ENCODE measurements around the gene P2RY14.

Gene P2RY14

DNA sequence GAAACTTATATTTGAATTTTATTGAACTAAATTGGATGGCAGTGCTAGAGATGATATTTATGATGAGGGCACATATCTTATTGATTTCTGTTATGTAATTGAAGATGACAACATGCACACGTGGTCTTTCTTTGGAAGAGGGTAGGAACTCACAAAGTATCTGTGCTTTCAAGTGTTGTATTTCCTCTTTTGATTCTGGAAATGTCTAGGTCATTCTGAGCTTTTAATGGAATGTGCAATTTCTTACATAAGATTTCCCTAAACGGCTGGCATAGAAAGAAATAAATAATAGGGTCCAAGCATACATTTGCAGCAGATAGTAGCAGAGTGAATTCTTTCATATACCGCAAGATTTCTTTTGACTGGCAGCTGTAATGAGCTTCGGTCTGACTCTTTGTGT is 65.2 kb downstream of the P2RY14 start:
- no peak for DNase-seq

DNA sequence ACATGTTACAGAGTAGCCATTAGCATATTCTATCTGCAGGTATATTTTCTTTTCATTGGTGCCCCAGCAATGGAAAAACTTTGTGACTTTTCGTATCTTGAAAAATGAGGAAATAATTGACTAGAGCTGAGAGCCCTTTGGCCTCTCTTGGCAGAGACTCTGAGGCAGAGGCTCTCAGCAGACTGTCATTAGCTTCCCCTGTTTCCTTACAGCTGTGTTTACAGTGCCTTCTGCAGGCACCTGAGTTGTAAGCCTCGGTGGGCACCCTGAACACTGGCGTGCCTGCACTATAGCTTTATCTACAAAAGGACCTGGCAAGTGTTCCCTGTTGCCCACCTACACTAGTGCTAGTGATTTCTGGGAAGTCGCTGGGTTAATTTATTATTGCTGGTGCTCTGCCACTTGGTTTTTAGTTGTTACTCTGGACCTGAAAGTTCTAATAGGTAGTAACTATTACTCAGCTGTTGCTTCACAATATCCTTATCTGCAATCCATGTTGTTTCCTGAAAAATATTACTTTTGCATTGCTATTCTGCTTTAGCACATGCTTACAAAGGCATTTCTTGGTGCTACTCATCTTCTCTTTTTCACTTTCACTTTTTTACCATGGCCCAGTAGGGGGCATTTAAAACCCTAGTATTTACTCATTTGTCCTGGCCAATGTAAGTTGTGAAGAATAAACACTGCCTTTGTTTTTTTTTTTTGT is 67.5 kb downstream of the P2RY14 start:
- DNase-seq = no peak

DNA sequence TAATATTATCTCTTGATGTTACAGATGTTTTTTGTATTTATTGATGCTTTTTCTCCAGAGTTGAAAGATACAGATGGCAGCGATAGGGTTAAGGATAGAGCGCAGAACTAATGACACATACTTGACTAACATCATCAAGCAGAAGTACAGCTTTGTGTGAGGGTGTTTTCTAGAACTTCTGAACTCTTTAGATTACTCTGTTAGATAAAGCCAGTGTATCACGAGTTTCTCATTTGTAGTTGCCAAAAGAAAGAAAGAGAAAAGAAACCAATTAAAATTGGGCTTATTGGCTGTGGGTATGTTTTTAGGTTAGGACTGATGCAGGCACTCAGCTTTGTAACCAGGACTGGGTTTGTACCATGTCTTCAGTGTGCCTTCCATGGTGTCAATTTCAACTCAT is 68.7 kb downstream of the P2RY14 start:
- DNase-seq = no peak

DNA sequence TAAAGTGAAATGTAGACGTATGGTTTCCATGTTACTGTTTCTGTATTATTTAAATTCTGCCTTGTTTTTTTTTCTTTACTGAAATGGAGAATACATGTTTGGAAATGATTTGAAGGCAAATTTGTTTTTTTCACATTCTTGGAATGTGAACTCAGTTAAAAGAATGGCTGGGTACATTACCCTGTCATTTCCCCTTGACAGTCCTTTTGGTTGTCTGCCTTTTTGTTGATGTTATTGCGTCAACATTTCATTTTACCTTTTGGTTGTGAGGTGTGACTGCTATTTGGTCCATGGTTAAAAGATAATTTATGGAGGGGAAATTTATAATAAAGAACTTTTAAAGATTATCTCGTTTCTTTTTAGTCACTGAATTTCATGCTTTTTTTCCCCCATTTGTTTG is 72.1 kb downstream of the P2RY14 start:
- DNase-seq = no peak

DNA sequence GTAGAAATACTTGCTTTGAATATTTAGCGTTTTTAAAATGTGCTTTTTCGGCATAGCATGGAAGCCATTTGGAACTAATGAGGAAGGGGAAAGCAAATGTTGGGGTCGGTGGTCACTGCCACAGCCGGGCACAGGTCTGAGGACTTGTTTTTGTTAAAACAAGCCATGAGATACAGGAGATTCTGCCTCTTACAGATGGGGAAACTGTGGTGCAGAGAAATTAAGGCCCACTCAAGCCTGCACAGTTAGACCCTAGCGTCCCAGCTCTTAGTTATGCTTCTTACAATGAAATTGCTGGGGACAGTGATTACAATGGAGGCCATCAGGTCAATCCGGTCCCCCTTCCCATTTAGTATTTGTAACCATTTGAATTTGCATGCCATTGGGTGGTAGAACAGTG is 72.9 kb downstream of the P2RY14 start:
- DNase-seq = no peak

DNA sequence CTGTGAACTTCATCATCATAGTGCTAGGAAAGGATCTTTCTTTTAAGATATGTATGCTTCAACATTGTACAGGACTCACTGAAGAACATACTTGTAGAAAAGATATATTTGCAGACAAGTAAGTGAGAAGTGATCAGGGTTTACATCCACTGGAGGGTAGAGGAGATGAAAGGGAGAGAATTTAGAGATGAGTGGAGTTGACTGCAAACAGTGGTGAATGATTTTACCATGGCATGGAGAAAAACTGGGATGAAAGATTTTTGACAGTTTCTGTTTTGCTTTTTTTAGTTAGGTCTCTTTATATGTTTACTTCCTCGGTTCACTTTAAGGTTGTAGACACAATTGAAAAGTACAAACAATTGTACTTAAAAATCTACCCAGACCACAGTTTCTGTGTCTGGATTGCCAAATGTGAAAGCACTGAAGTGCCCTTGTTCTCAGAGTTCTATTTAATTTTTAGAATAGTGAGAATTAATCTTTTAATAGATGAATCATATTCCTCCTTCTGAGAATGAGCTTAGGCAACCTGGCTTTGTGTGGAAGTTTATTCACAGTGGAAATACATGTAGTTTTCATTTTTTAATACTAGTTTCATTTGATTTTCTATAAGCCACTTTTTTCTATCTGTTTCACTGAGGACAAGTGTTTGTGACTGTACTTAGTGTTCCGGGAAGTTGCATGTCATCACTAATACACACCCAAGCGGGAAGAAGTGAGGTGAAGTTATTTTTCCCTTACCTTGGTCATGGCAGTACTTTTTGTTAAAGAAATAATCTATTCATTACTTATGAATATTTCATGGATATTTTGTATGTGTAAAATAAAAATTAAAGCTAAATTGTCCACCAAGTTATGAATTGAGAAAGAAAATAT is 73.6 kb downstream of the P2RY14 start:
- no peak for DNase-seq

DNA sequence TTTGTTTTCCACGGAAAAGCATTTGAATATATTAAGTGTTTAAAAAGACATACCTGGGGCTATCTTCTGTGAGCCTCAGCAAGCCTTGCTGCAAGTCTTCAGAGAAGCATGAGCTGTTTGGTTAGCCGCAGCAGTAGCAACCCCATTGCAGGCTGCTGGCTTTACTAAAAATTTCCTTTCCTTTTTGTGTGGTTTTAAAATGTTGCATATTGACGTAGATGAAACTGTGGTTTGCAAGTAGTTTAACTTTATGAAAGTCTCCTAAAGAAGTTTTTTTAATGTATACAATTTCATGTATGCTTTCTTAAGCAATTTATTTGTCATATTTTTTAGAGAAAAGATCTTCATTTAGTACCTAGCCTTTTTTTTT is 75.3 kb downstream of the P2RY14 start, which contains the start of gene GPR171:
Gene GPR171 (minus strand): TSS at position 166 of the 370 bp plus-strand sequence. CDS start 3,830 bp downstream, outside the sequence.
- DNase-seq = no peak

DNA sequence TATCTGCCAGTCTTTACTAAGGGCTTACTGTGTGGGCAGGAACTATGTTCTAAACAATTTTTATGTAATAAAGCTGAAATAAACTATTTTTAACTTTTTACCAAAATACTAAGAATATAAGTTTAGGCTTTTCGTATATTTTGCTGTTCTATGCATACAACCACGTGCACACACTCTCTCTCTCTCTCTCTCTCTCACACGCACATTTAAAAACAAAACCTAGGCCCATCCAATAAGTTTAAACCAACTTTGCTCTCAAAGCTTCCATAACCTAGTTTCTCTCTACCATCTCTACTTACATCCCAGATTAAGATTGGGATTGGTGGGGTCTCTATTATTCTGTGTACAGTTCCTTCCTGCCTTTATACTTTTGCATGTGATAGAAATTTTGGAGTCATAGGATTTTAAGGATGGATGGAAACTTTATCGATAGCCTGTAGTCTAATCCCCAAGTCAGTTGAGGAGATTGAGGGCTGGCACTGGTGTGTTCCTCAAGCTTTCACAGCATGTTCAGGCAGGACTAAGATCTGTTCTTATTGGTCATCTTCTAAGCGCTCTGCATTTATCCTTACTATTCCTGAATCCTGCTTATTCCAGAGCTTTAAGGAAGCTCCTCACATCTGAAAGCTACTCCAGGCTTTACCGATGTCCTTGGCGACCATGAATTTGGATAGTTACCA is 77.2 kb downstream of the P2RY14 start:
- DNase-seq = no peak

DNA sequence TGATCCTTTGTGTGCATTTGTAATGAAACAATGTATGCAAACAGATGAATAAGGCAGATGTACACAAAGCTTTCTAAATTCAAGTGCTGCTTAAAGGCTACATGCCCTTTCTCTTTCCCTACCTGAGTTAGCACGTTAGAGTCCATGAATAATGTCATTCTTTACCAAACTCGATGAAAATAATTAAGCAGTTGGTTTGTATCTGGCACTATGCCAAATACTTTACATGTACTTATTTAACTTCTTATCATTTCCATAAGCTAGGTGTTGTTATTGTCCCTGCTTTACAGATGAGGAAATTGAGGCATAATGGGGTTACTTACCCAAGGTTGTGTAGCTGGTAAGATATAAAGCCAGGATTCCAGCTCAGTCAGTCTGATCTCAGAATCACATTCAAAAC is 77.8 kb downstream of the P2RY14 start:
- no peak for DNase-seq

DNA sequence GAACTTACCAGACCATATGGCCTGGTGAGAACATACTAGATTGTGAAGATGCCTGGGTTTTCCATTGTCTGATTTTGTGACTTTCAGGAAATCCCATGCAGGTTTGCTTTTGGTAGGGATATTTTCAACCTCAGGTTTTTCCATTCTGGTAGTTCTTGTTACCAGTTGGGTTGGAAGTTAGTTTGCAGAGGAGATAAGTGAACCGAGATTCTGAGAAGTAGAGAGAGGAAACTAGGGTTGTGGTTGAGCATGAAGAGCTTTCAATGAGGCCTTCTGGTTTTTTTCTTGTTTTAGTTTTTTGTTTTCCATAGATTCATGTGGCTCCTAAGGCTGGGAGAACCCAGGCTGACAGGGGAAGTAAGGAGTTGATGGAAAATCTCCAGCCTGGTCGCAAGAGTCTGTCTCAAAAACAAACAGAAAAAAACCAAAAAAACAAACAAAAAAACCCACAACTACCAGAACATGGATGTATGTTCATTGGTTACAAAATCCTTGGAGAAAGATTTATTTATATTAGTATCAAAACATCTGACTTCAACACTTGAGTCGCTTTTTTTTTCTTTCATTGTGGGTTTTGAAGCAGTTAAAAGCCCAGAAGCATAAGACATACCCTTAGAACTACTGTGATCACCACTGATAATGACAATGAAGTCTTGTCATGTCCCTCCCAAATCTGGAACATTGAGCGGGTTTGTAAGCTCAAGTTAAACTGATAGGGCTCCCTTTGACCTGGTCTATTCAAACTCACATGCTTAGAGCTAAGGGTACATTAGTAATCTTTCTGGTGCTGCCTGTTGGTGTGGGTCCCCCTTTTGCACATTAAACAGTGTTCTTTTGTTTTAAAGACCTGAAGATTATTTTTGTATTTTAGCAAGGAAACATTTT is 78.5 kb downstream of the P2RY14 start:
- DNase-seq = no peak

DNA sequence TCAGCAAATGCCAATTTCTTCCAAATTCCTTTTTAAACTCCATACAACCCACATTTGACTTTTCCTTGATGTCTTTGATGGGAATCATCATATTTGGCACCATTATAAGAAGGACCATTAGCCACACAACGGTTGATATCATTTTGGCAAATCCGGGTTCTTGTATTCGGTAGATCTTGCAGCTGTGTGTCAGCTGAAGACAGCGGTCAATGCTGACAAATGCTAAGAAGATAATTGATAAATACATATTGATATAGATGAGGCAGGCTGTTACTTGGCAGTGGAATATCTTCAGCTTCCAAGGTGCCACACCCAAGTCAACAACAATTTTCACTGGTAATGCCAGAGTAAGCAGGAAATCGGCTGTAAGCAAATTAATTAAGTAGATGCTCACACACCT is 79.5 kb downstream of the P2RY14 start:
- DNase-seq = no peak

DNA sequence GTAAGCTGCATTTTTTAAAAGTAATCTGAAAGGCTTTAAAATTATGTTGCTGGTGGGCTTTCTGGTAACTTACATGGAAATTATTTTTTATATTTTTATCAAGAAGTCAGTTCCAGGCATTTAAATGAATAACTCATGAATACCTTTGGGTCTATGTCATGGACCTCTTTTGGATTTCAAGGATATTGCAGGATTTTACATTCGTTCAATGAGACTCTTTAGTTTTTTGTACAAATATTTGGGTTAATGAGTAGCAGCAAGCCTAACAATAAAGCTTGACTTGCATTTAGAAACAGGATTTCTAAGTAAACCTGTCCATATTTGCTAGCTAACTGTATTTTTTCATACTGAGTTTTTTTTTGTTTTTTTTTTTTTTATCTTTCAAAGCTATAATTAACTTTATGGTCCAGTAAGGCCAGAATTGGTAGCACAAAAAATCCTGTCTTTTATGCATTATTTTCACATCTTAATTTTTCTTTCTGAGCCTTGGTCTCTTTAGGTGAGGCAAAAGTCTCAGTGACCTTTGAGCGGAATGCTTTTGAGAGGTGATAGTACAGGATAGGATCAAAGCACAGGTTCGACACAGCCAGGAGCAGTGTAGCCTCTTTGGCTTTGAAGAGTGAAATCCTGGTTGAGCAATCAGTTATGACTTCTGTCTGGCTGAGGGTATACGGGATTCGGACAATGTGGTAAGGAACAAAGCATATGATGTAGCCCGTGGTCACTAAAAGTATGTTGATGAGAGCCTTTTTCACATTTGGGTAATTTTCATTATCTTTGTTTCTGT is 80.2 kb downstream of the P2RY14 start:
- DNase-seq = no peak

DNA sequence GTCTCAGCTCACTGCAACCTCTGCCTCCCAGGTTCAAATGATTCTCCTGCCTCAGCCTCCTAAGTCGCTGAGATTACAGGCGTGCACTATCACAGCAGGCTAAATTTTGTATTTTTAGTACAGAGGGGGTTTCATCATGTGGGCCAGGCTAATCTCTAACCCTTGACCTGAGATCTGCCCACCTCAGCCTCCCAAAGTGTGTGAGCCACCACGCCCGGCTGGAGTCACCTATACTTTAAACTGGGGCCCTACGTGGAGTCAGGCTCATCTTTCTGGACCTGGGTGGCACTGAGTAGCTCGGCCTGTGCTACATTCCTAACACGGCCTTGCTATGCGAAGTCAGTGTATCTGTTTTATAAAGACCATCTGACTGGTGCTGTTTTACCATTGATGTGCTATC is 81.1 kb downstream of the P2RY14 start:
- no peak for DNase-seq

DNA sequence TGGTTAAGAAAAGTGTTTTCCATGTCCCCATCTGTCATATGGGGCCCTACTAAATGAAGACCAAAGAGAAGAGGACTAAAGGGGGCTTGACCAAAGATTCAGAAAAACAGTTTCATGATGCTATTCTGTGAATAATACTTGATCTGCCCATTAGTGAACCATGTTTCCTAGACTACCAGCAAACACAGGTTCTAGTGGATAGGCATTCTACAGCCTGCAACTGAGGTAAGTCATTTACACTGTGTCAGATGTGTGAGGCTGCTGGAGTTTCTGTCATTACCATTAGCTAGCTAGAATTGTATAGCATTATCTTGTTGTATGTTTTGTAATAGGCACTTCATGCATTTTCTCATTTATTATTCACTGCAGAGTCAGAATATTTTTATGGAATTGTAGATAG is 81.9 kb downstream of the P2RY14 start:
- no peak for DNase-seq

DNA sequence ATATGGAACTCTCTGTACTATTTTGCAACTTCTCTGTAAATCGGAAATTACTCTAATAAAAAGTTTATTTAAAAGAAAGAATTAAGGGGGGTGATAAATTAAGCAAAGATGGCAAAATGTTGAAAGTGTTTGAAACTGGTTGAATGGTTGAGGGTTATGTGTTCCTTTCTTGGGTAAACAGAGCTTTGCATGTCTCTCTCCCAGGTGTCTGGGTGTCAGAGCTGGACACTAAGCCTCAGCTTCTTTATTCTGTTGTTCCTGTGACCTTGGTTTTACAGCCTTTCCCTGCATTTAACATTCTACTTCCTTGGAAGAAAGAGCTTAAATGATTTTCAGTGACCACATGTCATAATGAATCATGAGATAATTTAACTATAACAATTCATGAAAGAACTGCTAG is 82.5 kb downstream of the P2RY14 start:
- no peak for DNase-seq

DNA sequence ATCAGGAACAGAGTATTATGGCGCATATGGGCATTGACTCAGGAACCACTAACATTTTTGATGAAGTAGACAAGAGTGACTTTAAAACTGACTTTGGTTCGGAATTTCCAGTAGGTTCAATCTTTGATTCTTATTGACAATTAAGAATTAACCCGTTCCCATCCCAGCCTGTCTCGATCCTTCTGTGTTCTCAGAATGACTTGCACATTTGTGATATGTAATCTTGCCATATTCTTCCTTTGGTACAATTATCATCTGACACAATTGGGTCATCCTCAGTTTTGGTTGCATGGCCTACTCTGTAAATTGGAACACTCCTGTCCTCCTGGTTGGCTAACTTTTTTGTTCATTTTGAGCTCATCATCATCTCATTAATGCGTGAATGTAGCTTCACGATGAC is 85.8 kb downstream of the P2RY14 start:
- DNase-seq = no peak

DNA sequence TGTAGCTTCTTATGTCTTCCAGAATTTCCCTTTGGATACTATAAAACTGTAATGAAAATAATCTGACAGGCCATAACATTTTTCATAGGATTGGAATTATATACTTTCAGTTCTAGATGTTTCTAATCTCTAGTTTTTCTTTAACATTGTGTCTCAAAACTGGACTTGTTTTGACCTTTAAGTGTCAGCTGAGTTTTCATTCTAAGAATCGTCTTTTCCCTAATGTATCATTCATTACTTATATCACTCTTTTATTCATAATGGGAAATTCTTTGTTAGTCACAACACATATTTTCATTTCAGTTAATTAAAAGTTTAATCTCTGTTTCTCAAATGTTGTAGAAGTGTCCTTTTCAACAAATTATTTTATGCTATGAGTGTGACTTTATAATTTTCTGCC is 87.2 kb downstream of the P2RY14 start:
- no peak for DNase-seq

DNA sequence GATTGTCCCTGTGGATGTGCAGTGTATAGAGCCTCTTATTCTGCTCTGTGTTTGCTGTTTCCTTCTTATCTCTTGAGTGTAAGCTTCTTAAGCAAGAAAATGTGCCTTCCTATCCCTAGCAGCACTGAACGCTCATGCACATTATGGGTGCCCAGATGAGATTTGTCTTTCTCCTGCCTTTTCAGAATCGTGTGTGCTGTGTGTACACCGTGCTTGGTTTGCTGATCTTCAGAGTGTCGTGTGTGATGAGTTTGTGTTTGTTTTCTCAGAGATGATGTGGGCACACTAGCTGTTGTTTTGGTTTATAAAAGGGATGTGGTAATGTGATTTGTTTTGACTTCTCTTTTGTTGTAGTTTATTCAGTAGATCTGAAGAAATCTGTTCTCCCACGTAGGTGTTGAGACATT is 95.1 kb downstream of the P2RY14 start:
- DNase-seq = no peak

DNA sequence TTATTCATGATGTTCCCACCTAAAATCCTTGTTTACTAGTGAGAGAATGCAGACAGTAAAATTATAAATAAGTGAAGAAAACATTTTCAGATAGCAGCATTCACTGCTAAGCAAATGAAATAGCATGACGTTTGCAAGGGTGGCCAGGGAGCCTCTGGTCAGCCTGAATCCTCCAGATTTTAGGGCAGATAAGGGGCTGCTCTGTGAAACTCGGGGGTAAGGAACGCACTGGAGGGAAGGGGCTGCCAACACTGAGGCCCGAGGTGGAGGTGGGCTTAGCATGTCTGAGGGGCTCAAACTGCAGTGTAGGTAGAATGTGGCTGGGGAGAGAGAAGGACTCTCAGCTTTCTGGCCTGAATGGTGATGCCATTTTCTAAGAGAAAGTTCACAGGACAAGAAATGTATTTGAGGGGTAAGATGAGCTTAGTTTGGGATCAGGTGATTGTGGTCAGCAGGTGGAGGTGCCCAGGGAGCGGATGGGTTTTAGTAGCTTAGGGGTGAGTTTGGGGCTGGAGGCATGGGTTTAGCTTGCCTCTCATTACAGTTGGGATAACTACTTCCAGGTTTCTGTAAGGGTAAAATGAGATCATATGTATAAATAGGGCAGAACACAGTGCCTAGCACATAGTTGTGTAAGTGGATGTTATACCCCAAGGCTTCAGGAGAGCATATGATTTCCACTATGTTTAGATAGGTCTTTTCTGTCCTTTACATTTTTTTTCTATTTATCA is 95.8 kb downstream of the P2RY14 start:
- no peak for DNase-seq

DNA sequence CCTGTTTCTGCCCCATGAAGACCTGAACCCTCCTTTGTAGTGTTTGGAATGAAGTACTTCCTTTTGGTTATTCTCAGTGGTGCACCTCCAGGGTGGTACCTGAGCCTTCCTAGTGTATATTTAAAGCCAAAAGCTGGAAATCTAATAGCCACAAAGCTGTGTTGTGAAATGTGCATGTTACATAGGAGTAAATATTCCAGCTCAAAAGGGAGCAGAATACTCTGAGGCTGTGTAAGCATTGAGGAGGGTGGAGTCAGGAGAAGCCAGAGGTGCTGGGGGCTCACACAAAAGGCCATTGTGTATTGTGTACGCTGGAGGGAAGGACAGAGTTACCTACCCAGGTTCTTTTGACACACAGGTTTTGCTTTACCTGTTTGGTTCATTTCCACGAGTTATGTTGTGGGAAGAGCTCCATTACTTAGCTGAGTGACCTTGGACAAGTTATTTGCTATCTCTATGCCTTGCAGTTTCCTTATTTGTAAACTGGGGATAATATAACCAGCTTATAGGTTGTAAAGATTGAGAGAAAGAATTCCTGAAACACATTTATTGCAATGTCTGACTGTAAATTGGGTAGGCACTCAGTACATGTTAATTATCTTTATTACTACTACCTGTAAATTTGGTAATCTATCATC is 100.0 kb downstream of the P2RY14 start:
- no peak for DNase-seq

DNA sequence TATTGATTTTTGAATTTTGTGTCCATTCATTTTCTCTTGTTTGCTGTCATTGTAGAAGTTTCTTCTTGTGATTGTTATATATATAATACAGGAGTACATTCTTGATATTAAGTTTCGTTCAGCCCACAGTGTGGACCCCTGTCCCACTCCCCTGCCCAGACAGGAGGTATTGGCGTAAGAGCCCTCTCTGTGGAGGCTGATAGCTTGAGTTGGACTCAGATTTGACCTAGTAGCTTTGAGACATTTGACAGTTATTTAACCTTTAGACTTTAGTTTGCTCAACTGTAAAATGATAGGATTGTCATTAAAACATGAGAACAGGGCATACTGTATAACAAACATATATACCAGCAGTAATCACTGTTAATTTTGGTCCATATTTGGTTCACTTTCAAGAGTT is 102.4 kb downstream of the P2RY14 start:
- DNase-seq = no peak
